C4-2B (cell line): ENCODE results near the gene RAF1.

Experiments
- CTCF ChIP-seq: fragments of 450-650 bp; conservative IDR thresholded peaks from 2 replicates; pipeline ENCODE4 v1.5.1; 2017; ENCODE audit warnings: mild to moderate bottlenecking
- ZFX ChIP-seq: fragments of 450-650 bp; IDR thresholded peaks from 2 replicates; pipeline ENCODE4 v1.6.1; 2017

DNA sequence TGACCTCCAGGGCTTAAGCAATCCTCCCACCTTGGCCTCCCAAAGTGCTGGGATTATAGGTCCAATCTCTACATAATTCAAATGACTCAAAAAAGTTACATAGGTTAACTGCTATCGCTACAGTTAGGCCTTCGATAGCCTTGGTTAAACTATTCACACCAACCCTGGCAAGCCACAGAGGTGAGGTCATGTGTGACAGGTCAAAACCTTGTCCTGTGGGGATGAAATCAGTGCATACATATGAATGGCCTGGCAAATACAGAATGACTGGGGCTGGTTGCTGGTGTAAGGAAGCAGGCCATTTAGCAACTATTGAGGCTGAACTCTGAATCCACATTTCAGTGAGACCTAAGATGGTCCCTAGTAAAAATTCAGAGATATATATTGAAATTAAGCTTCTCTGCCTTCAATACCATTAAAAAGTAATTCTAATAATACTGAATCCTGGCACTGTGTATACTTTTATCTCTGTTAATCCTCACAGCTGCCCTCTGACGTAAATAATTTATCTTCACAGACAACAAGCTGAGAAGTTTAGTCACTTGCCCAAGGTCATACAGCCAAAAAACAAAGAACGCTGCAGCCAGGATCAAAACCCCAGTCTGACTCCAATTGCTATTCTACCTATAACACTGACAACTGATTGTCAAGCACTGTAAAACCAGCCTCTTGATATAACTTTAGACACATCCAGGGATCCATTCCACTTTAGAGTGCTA, 71.8 kb downstream of the RAF1 start:
- TF ChIP-seq ZFX (no peak), CTCF (no peak)
